ENCODE data around the gene MITF.

GRCh38 chr3:69959581-69959980, 220.3 kb downstream of the MITF start:
- TF ChIP-seq EZH2 (IDR thresholded peaks at IDR 0.05) (no peak), POLR2AphosphoS5 (IDR thresholded peaks at IDR 0.05; ENCODE audit: borderline replicate concordance, low read depth, low read length) (no peak)
